ENCODE measurements around the gene PTPRM.

PTPRM gene

GRCh38 chr18:8416212-8417019, 849.3 kb downstream of the PTPRM start (continued):
- TF ChIP-seq PATZ1 (CRISPR knock-in tag; IDR thresholded peaks at IDR 0.05; ENCODE audit: borderline replicate concordance) (no peak), TCF4 (CRISPR knock-in tag; IDR thresholded peaks at IDR 0.05; ENCODE audit: borderline replicate concordance) (no peak)

DNA sequence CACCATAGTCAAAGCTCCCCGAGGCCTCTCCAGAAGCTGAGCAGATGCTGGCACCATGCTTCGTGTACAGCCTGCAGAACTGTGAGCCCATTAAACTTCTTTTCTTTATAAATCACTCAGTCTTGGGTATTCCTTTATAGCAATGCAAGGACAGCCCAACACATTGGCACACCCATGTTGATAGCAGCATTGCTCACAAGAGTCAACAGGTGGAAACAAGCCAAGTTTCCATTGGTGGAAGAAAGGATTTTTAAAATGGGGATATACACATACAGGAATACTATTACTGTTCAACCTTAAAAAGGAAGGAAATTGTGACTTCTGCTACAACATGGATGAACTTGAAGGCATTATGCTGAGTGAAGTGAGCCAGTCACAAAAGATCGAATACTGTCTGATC, 855.3 kb downstream of the PTPRM start:
- ATAC-seq = no peak
- TF ChIP-seq ZNF70 (CRISPR knock-in tag; IDR thresholded peaks at IDR 0.05) = no peak
- no peak for TF ChIP-seq OSR1 (CRISPR knock-in tag; IDR thresholded peaks at IDR 0.05)
- TF ChIP-seq BACH2 (CRISPR knock-in tag; IDR thresholded peaks at IDR 0.05; ENCODE audit: borderline replicate concordance) = no peak
- no peak for TF ChIP-seq CSDC2 (CRISPR knock-in tag; IDR thresholded peaks at IDR 0.05)
- TF ChIP-seq ISL1 (CRISPR knock-in tag; IDR thresholded peaks at IDR 0.05) = no peak
- TF ChIP-seq ZC3H10 (CRISPR knock-in tag; IDR thresholded peaks at IDR 0.05) = no peak
- TF ChIP-seq ZFP30 (CRISPR knock-in tag; IDR thresholded peaks at IDR 0.05) = no peak
- no peak for TF ChIP-seq ZFP3 (CRISPR knock-in tag; IDR thresholded peaks at IDR 0.05)
- TF ChIP-seq SNAI2 (CRISPR knock-in tag; IDR thresholded peaks at IDR 0.05) = no peak
- TF ChIP-seq ZNF8 (CRISPR knock-in tag; IDR thresholded peaks at IDR 0.05) = no peak
- TF ChIP-seq ESRRG (CRISPR knock-in tag; IDR thresholded peaks at IDR 0.05) = no peak
- no peak for TF ChIP-seq RARB (CRISPR knock-in tag; IDR thresholded peaks at IDR 0.05)
- TF ChIP-seq, protein P1, sequence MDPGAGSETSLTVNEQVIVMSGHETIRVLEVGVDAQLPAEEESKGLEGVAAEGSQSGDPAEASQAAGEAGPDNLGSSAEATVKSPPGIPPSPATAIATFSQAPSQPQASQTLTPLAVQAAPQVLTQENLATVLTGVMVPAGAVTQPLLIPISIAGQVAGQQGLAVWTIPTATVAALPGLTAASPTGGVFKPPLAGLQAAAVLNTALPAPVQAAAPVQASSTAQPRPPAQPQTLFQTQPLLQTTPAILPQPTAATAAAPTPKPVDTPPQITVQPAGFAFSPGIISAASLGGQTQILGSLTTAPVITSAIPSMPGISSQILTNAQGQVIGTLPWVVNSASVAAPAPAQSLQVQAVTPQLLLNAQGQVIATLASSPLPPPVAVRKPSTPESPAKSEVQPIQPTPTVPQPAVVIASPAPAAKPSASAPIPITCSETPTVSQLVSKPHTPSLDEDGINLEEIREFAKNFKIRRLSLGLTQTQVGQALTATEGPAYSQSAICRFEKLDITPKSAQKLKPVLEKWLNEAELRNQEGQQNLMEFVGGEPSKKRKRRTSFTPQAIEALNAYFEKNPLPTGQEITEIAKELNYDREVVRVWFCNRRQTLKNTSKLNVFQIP (CRISPR knock-in tag; IDR thresholded peaks at IDR 0.05; ENCODE audit: borderline replicate concordance, low read depth) = no peak
- no peak for TF ChIP-seq PPARA (CRISPR knock-in tag; IDR thresholded peaks at IDR 0.05; ENCODE audit: borderline replicate concordance)
- TF ChIP-seq PATZ1 (CRISPR knock-in tag; IDR thresholded peaks at IDR 0.05; ENCODE audit: borderline replicate concordance) = no peak
- TF ChIP-seq CSRNP3 (CRISPR knock-in tag; IDR thresholded peaks at IDR 0.05) = no peak
- no peak for TF ChIP-seq TOX (CRISPR knock-in tag; IDR thresholded peaks at IDR 0.05; ENCODE audit: borderline replicate concordance)

- ATAC-seq = peak; percentile 47
- TF ChIP-seq SNAI2 (CRISPR knock-in tag; IDR thresholded peaks at IDR 0.05) = no peak
- TF ChIP-seq ZFP3 (CRISPR knock-in tag; IDR thresholded peaks at IDR 0.05) = peak; percentile 25; the same call in 1 of the 2 replicates
- no peak for TF ChIP-seq PPARA (CRISPR knock-in tag; IDR thresholded peaks at IDR 0.05; ENCODE audit: borderline replicate concordance)
Observed at GRCh38 chr18:8423051-8423557, 856.0 kb downstream of the PTPRM start.

DNA sequence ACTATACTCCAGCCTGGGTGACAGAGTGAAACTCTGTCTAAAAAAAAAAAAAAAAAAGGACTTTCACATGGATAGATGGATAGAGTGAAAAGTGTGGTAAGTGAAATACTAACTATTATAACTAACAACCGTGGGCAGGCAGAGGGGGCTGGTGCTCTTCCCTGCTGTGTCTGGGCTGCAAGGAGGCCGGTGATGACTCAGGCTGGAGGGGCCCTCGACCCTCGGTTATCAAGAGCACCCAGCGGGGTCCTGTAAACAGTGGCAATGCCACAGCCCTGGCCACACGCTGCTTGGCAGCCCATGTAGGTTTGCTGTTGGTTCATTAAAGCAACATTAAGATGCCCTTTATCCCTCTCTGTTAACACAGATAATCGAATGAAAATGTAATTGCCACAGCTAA, 857.4 kb downstream of the PTPRM start:
- no peak for ATAC-seq
- TF ChIP-seq ZFP30 (CRISPR knock-in tag; IDR thresholded peaks at IDR 0.05) (no peak), PATZ1 (CRISPR knock-in tag; IDR thresholded peaks at IDR 0.05; ENCODE audit: borderline replicate concordance) (no peak), ZFP3 (CRISPR knock-in tag; IDR thresholded peaks at IDR 0.05) (no peak), PPARA (CRISPR knock-in tag; IDR thresholded peaks at IDR 0.05; ENCODE audit: borderline replicate concordance) (no peak), ZNF565 (CRISPR knock-in tag; conservative IDR thresholded peaks at IDR 0.05; ENCODE audit: low read depth) (no peak), SNAI2 (CRISPR knock-in tag; IDR thresholded peaks at IDR 0.05) (no peak), ZNF8 (CRISPR knock-in tag; IDR thresholded peaks at IDR 0.05) (no peak), TSHZ2 (CRISPR knock-in tag; IDR thresholded peaks at IDR 0.05) (no peak)
- TF ChIP-seq, protein P1 (CRISPR knock-in tag; IDR thresholded peaks at IDR 0.05; ENCODE audit: borderline replicate concordance, low read depth) = no peak

Measured in SK-N-SH treated with all-trans-retinoic acid at 6 μM for 48 hours (cell line).